HG02588 (cell line): ENCODE measurements around the gene RNF181.
"Not testable (repeated sequence)": the region's sequence is repeated elsewhere in the genome, so short reads cannot be mapped to it uniquely, and the experiment has no call there.

Source experiments
- ATAC-seq: cut with Tn5 transposase; IDR thresholded peaks from one replicate; pipeline ENCODE4 v1.9.1; 2021; ENCODE audit warnings: mild to moderate bottlenecking, moderate library complexity; ENCODE audit not compliant: unreplicated experiment

RNF181 gene

DNA sequence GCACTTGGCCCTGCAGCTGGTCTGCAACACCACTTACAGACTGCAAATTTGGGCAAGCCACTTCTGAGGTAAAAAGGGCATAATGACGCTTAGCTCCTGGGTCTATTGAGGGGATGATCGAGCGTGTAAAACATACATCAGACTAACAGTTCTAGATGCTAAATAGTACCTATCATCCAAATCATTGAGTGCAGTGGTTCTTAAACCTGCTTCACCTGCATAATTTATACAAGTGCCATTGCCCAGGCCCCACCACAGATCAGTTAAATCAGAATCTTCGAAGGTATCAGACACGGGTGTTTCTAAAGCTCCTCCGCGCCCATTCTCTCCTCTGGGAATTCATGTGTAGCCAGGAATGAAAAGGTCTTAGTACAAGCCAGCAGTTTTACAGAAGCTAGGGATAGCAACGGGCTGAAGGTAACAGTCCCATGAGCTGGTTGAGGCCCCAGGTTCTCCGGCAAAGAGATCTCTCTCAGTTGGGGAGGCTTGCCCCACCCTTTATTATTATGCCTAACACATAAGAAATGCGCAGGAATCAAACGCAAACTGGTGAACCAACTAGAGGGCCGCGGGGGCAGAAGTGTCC is 737 bp upstream of the RNF181 start:
- no peak for ATAC-seq

DNA sequence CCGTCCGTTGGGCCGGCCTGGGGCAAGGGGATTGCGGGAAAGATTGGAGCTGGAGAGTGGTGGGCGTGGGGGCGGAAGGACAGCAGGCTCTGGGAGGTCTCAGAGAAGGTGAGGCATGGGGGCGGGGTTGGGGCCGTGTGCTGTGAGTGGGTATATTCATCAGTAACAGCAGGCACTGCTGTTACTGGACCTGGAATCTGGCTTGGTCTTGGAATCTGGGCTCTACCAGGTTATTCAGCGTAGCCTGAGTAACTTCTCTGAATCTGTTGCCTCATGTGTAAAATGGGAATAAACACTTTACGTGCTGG is 435 bp downstream of the RNF181 start:
- ATAC-seq = no peak

DNA sequence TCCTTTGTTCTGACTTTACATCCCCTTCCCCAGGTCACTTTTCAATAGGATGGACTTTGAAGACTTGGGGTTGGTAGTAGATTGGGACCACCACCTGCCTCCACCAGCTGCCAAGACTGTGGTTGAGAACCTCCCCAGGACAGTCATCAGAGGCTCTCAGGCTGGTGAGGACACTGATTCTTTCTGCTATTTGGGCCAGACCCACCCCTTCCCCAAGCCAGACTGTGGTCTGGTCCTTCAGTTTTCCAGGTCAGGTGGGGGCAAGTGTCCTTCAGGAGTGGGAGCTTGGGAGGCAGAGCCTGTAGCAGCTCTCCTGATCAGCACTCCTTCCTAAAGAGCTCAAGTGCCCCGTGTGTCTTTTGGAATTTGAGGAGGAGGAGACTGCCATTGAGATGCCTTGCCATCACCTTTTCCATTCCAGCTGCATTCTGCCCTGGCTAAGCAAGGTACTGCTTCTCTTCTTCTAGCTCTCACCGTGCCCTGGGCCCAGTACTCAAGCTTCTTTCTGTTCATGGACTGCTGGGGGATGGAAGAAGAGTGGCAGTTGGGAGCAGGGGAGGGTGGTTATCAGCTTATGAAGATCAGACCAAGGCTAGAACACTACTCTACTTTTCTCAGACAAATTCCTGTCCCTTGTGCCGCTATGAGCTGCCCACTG is 1.1 kb downstream of the RNF181 start:
- no peak for ATAC-seq

DNA sequence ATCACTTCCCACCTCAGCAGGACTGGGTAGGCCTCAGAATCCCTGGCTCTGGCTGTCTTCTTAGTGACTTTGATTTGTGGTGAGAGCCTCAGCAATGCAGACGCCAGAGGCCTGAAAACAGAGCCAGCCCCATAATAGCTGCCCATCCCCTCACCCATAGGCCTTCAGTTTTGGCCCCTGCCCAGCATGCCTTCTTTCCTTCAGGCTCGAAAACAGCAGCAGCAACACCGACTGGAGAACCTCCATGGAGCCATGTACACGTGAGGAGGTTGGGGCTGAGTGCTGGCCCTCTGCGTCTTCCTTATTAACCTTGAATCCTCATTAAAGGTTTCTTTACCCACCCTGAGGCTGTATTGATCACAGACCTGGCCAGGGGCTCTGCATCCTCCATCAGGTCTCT is 1.7 kb downstream of the RNF181 start:
- no peak for ATAC-seq

DNA sequence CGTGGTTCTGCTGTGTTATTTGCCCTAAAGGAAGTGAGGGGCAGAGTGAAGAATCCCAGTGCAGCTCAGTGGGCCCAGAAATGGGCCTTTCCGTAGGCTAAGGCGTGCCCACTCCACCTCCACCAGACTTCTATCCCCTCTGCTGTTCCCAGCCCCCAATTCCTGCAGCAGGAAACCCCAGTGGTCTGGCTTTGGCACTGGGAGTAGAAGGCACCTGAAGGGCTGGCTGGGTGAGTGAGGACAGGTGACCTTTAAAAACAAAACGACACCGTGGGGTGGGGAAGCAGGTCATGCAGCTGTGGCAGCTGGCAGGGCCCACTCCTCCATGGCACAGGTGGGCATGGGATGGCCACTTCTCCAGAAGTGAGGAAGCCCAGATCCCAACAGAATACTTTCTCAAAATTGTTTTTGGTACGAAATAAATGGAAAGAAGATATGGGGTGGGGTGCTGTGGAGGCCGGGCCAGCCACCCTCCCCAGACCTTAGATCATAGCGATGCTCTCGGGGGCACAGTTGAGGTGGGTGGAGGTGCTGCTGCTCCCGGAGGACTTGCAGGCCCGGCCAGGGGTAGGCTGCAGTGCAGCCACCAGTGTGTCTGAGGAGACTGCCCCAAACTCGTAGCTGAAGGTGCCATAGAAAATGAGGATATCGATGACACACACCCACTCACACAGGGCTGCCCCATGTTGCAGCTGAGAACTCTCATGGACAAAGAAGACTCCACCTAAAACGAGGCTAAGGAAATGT is 3.2 kb downstream of the RNF181 start:
- no peak for ATAC-seq

DNA sequence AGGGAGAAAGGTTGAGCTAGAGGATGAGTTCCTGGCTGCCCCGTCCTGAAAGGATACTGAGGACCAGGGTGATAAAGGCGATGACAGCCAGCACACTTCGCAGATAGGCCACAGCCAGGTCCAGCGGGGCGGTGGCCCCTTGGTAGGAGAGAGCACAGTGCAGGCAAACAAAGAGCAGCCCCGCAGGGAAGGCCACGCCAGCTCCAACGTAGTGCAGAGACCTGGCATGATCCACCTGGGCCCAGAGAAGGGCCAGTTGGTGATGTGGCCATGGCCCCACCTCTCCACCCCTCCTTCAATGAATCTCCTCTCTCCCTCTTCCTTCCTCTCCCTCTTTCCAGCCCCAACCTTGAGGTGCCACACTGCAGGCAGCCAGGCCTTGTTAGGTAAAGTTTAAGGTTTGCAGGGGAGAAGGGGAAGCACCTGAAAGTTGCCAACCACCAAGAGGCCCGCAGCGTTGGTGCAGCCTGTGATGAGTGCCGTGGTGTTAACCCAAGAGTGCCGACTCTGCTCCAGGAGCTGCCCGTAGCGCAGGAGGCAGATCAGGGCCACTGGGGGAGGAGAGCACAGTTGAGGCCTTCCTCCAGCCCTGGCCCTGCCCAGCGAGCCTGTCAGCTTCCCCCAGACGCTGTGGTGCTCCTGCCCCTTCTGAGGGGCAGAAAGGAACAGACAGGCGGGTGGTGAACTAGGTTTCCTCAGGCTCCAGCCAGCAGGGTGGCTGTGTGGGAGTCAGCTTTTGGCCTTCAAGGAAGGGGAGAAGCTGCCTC is 4.1 kb downstream of the RNF181 start:
- no peak for ATAC-seq

DNA sequence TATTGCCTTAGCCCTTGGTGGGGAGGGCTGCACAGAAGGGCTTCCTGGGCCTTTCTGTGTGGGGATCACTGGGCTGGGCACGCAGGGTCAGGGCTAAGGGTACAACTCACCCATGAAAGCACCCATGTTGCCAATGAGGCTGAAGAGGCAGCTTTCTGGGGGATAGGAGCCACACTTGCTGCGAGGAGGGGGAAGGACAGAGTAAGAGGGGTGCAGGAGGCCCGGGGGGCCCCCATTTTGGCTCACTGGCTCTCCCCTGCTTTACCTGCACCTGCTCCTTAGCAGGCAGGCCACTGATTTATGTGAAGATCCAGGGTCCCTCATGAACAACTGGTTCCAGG is 4.7 kb downstream of the RNF181 start:
- ATAC-seq = no peak

DNA sequence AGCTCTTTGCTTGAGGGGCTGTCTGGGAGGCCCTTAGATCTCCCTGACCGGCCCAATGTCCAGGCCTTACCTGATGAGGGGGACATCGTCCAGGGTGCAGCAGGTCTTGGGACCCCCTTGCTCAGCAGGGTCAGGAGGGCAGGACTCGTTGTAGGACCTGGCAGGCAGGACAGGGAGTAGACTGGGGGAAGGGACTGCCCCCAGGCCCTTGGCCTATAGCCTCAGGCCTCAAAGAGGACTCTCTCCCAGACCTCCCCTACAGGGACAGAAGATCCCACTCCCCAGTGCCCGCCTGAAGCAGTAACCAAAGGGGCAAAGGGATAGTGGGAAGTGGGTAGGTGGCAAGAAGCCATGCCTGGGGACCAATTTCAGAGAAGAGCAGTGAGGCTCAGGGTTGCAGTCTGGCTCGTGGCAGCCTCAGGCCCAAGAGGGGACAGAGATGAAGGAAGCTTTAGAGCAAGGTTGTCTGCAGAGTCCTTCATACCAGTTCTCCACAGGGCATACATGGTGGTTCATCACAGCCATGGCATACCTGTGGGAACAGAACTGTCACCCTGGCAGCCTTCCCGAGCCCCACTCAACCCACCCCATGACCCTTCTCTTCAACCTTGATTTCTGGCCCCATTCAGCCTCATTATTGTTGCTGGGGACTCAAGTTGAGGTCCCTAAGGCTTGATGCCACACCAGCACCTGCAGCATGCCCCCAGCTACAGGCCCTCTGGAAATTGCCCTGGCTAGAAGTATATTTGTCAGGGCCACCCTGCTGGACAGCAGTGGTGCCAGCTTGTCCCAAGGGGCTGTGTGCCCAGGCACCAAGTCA is 5.6 kb downstream of the RNF181 start:
- ATAC-seq = no peak

DNA sequence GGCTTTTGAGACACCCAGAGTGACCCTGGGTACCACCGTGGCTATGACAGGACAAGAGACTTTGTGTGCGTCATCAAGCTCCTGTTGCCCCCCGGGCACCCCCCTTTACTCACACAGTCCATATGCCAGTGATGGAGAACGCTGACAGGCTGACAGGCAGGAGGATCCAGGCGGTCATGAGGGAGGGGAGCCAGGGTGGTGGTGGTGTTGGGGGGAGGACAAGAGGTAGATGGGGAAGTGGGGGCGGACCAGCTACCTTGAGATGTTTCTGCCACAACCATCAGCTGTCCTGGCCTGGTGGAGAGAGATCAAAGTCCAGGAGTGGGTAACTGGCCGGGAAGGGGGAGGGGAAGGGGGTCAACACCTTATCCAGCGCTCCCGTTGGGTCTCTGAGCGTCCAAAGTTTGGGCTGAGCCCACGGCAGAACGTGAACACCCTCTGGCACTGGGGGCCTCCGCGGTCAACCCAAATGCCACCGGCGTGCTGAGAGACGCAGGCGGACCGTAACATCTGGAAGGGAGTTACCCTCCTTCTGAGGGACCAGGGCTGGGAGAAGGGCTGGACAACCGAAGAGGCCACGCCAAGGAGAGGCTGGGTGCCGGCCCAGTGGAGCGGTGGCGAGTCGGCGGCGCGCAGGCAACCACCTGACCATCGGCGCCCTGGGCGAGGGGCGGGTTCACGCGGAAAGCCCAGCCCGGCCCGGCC is 6.4 kb downstream of the RNF181 start:
- ATAC-seq = peak; percentile 44

DNA sequence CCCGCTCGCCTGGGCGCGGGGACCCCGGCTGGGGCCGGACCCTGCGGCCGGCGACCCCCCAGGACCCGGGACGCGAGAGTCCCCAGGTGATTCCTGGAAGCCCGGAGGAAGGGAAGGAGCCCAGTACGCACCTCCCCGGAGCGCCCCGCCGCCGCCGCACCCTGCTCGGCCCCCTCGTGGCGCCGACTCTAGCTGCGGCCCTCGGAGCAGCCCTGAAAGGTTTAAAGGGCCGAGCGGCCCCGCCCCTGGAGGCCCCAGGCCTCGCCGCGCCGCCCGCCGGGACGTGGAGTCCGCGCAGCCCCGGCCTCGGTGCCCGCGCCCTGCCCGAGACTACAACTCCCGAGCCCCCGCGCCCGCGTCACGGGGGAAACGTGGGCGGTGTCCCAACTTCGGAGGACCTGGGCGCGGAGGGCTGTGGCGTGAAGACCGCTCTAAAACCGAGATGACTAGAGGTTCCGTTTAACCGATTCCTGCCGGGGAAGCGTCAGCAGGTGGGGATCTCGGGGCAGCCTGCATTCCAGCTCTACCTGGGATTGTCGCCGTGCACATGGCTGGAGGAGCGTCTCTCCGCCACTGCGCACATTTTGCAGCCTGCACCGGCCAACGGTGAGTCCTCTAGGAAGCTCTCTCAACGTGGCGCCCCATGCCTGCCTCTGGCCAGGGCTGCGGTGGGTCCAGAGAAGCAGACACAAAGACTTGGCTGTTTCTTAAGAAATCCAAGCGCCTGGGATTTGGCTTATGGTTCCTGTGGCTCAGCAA is 7.1 kb downstream of the RNF181 start, which contains the start of gene TMEM150A:
TSS of gene TMEM150A (minus strand) at position 223 of the 759 bp plus-strand sequence. CDS start 750 bp downstream, outside the sequence.
- ATAC-seq = peak; percentile 95

DNA sequence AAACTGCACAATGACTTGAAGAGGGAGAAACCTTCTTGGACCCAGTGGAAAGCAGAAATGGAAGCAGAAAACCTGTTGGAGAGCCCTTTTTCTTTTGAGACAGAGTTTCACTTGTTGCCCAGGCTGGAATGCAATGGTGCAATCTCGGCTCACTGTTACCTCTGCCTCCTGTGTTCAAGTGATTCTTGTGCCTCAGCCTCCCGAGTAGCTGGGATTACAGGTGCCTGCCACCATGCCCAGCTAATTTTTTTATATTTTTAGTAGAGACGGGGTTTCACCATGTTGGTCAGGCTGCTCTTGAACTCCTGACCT is 8.5 kb downstream of the RNF181 start:
- ATAC-seq = not testable (repeated sequence)

DNA sequence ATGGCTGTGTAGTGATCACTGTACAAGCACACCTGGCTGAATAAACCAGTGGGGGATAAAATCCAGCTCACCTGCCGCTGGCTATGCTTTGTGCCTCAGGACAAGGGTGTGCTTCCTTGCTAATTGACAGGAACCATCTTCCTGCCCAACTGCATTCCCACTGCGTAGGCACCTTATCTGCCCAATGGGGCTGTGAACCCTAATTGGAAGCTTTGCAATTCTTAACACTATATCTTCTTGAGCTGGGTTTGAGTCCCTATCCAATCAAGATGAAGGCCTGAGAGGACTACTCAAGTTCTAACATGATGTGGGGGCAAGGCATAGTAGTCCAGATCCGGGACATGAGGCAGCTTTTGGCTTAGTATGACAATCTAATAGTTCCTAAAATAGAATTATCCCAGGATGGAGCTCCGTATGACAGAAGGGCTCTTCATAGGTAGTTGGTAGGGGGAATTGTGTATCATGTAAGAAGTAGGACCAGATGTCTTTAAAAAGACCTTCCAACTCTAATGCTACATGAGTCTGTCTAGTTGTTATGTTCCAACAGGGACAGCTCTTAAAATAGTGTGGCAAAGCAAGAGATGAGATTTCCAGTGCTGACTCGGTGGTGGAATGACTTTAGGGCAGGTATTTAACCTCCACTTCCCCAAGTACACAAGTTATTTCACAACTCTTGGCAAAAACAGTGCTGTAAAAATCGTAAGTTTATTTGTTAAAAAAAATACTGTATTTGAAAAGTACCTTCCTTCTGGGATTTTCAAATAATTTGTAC is 9.2 kb downstream of the RNF181 start:
- ATAC-seq = no peak

DNA sequence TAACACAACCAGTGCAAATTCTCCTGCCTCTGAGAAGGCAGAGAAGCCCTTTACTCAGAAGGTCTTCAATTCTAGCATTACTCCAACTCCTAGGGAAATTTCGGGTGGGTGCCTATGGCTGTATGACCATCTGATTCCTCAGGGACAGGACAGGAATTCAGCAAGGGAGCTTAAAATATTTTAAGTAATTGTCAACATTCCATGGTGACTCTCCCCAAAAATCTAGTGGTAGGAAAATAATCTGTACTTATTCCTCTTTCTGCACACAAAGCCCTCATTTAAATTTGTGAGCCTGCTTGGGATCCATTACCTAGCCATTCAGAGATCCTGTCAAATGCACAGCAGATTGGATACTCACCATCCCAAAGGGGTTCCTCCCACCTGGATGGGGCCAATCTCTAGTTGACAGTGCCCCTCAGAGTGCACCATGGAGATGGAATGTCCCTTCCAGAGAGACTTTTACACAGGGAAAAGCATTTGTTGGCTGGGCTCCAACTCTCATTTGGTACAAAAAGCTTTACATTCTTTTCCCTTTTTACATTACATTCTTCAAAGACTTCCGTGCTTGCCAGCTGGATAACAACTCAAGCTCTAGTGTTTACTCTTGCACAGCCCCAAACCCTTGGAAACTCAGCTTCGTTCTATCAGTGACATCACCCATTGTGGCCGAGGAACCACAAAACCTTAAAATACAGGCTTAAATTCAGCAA is 10.0 kb downstream of the RNF181 start:
- no peak for ATAC-seq

DNA sequence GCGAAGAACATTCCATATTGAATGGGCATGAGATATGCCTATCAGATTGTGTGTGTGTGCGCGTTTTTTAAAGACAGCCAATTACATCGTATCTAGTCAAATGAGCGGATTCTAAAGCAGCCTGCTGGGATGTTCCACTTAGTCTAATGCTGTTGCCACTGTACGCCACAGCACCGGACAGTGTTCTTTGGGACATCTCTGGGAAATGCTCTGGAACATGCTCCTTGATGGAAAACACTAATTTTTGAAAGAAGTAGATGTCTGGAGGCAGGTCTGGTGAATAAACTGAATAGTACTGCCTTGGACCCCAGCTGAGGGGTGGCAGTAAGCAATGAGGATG is 10.5 kb downstream of the RNF181 start:
- no peak for ATAC-seq

DNA sequence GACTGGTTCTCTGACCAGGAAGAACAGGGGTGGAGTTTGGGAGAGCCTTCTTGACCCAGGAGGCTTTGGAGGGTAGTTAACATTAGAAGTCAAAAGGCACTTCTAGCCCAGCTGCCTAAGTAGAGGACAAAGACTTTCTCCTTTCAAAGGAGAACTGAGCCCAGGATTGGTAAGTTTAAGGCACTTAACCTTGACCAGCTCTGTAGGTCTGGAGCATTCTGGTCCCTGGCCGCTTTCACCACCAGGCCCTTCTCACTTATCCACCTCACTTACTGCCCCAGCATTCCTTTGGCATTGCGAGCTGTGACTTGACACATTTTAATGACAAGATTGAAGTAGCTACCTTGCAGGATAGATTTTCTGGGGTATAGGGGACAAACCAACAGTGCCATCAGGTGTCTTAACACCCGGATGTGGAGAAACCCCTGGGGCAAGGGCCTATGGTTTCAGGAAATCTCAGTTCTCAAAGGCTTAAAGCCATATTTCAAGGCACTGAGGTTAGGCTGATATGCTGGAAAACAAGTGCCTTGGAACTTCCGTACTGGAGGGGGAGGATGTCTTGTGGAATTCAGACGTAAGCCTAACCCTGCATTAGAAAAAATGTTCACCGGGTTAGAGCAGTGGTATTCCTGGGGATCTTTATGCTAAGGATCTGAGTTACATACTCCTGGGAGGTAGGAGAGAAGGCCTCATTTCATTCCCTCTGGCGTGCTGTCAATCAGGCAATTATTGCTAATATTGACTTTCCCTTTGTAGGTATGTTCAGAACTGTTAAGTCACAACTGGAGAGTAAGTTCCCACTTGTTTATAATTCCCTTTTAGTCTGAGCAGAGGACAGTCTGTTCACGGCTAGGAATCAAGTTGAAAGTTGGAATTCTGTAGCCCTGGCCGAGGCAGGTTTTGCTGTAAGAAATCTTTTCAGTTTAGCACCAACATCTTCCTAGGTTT is 12.0 kb downstream of the RNF181 start:
- no peak for ATAC-seq

DNA sequence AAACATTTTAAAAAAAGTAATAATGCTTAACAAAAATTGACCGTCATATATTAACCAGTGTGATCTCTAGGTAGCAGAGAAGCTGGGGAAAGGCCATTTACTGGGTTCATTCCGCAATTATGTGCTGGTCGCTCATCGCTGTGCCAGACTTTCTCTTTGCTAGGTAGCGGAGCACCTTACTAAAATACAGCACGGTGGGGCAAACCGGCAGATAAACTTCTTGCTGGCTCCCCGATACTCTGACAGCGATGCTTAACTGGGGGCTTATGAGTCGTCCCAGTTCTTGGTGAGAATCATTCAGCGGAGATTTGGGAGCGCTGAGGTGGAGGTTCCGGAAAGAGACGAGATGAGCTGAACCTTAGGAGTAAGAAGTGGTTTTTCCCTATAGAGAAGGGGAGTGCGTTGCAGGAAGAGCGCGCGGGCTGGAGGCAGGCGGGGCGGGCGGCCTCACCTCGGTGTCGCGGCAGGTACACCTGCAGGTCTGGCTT is 15.7 kb downstream of the RNF181 start:
- no peak for ATAC-seq
